Panc1 (cell line): ENCODE data around the gene ZNF526. TPM values are rescaled to one million over a fixed set of nuclear protein-coding genes. Genes with fewer than 3 reads are reported as not detected.
A peak's percentile ranks its signal among the peaks of the same experiment; 100 is the strongest.

ENCODE experiments used
- ATAC-seq: fragments of 200-7000 bp; cut with Tn5 transposase; 2 replicates; pipeline ENCODE4 v1.9.1; 2020; ENCODE audit warnings: mild to moderate bottlenecking, moderate library complexity
- BruUV-seq: library from RNA; stranded (reverse); fragments of 400-500 nt; replicated peaks from 2 replicates; lab custom pipeline; 2021; lab: Mats Ljungman, UMichigan
- CTCF ChIA-PET: fragments of 300-600 bp; sonication (Branson Sonifier 250); formaldehyde crosslinking; loops from one replicate; lab custom pipeline; 2022; ENCODE audit warnings: antibody characterized with exemption; lab: Charles Lee
- POLR2A ChIA-PET: fragments of 300-600 bp; sonication (Branson Sonifier 250); formaldehyde crosslinking; loops from one replicate; lab custom pipeline; 2022; ENCODE audit warnings: antibody characterized with exemption; lab: Charles Lee
- DNase-seq: peaks from one replicate; pipeline ENCODE4 v3.0.0-alpha.2; 2010; ENCODE audit warnings: low read depth, low spot score
- H3K27ac ChIP-seq: 2 replicates; pipeline ENCODE4 v1.5.1; 2011; ENCODE audit warnings: mild to moderate bottlenecking, low read length, inconsistent platforms
- H3K27me3 ChIP-seq: fragments of 200-500 bp; sonication (Bioruptor generic); 2 replicates; pipeline ENCODE4 v1.6.0; 2014; ENCODE audit warnings: low read length, inconsistent platforms; ENCODE audit not compliant: control insufficient read depth, insufficient read depth
- H3K36me3 ChIP-seq: fragments of 200-500 bp; sonication (Bioruptor generic); 2 replicates; pipeline ENCODE4 v1.5.1; 2014; ENCODE audit warnings: inconsistent platforms, mild to moderate bottlenecking, low read length, moderate library complexity; ENCODE audit not compliant: control insufficient read depth, insufficient read depth
- H3K4me1 ChIP-seq: 2 replicates; pipeline ENCODE4 v1.5.1; 2011; ENCODE audit warnings: inconsistent platforms, mild to moderate bottlenecking, low read length, moderate library complexity; ENCODE audit not compliant: control insufficient read depth, insufficient read depth
- H3K4me3 ChIP-seq, 2 experiments: 2 replicates each; pipeline ENCODE4 v1.5.1; 2011 to 2012; ENCODE audit warnings: low read depth in 2 of 2, low read length in 2 of 2, mild to moderate bottlenecking in 2 of 2, inconsistent platforms in 1 of 2, moderate library complexity in 1 of 2
- H3K9me3 ChIP-seq: fragments of 200-500 bp; sonication (Bioruptor generic); 2 replicates; pipeline ENCODE4 v1.5.1; 2014; ENCODE audit warnings: low read depth, mild to moderate bottlenecking, inconsistent platforms, low read length, moderate library complexity; ENCODE audit not compliant: control insufficient read depth, insufficient read depth
- POLR2AphosphoS5 ChIP-seq: IDR thresholded peaks from 2 replicates; pipeline ENCODE4 v1.6.1; 2012; ENCODE audit warnings: mild to moderate bottlenecking, low read depth, low read length, moderate library complexity
- SIN3A ChIP-seq: IDR thresholded peaks from 2 replicates; pipeline ENCODE4 v1.6.1; 2012; ENCODE audit warnings: low read depth, mild to moderate bottlenecking, low read length, moderate library complexity, borderline replicate concordance; ENCODE audit not compliant: insufficient read depth
- TCF7L2 ChIP-seq: IDR thresholded peaks from 2 replicates; pipeline ENCODE4 v1.6.1; 2011; ENCODE audit warnings: mild to moderate bottlenecking, low read depth, low read length, inconsistent platforms
- in situ Hi-C: cut with HindIII; loops from 2 replicates; pipeline ENCODE4 v1.10.0; 2016; ENCODE audit warnings: low sequenced_read_pairs, low pct_unique_long_range_greater_than_20kb
- intact Hi-C: fragments of 100-400 bp; cut with micrococcal nuclease; formaldehyde crosslinking; loops from one replicate; pipeline ENCODE4 v1.10.0; 2022; ENCODE audit not compliant: unreplicated experiment
- total RNA-seq: library from RNA; stranded (reverse); gene quantifications from one replicate; pipeline ENCODE4 v1.2.1, GENCODE V29; 2021; ENCODE audit not compliant: unreplicated experiment
- TF ChIP-seq, protein P1 (sequence below): fragments of 450-650 bp; IDR thresholded peaks from 2 replicates; pipeline ENCODE4 v1.5.1; 2017; ENCODE audit warnings: mild to moderate bottlenecking
- TF ChIP-seq, protein P2 (sequence below), 2 experiments: IDR thresholded peaks; 2 replicates each; pipeline ENCODE4 v1.6.1; 2011 to 2012; ENCODE audit warnings: low read depth in 2 of 2, control low read depth in 1 of 2, low read length in 1 of 2, mild to moderate bottlenecking in 1 of 2, moderate library complexity in 1 of 2; ENCODE audit not compliant: insufficient read depth in 1 of 2

ZNF526 gene
- total RNA-seq, 1 experiment from 2014 or later: 10.5 TPM

DNA sequence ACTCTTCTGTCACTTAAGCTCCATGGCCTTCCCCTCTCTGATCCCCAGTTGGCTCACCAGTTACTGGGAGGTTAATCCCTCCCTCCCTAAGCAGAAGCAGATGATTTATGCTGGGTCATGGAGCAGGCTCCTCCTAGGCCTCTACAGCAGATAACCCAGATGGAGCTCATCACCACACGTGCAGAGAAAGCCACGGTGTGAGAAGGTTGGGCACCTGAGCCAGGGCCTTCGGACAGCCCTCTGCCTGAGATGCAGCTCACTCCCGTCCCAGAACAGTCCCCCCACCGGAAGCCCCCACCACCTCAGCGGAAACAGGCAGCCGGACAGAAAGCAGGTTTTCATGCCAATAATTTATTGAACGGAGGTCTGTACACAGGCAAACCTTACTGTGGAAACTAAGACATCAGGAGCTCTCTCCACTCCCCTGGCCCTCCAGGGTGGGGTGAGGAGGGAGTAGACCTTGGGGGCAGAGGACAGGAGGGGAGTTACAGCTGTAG is 9.8 kb downstream of the ZNF526 start:
- no peaks in the 10 kb centered on the region for H3K27me3 ChIP-seq
- H3K9me3 ChIP-seq: no peaks in the 10 kb centered on the region
- BruUV-seq: no TSS peak
- peaks cover 8% of the 10 kb centered on the region; the same call in 1 of the 2 replicates for H3K4me1 ChIP-seq
- TF ChIP-seq, protein P1, sequence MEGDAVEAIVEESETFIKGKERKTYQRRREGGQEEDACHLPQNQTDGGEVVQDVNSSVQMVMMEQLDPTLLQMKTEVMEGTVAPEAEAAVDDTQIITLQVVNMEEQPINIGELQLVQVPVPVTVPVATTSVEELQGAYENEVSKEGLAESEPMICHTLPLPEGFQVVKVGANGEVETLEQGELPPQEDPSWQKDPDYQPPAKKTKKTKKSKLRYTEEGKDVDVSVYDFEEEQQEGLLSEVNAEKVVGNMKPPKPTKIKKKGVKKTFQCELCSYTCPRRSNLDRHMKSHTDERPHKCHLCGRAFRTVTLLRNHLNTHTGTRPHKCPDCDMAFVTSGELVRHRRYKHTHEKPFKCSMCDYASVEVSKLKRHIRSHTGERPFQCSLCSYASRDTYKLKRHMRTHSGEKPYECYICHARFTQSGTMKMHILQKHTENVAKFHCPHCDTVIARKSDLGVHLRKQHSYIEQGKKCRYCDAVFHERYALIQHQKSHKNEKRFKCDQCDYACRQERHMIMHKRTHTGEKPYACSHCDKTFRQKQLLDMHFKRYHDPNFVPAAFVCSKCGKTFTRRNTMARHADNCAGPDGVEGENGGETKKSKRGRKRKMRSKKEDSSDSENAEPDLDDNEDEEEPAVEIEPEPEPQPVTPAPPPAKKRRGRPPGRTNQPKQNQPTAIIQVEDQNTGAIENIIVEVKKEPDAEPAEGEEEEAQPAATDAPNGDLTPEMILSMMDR: no peak
- peak; percentile 18; the same call in 1 of the 2 replicates for TF ChIP-seq POLR2AphosphoS5
- DNase-seq (no peak), ATAC-seq (peak; percentile 52)
- in situ Hi-C loops (no loop called here), intact Hi-C loops (no loop called here)
- H3K36me3 ChIP-seq: 0 out of 2 replicates have a peak, but pooled peaks cover 2% of the 10 kb centered on the region
- no peak overlapping the region for H3K27ac ChIP-seq
- H3K4me3 ChIP-seq: no peak overlapping the region
- POLR2A ChIA-PET: interaction anchor here (1.1 kb wide), 1 partner anchor 22 kb away, joined by 3 read pairs; no protein-coding TSS in a partner anchor
- CTCF ChIA-PET: interaction anchor here (1.0 kb wide), 1 partner anchor 109 kb away, joined by 3 read pairs; no protein-coding TSS in a partner anchor

DNA sequence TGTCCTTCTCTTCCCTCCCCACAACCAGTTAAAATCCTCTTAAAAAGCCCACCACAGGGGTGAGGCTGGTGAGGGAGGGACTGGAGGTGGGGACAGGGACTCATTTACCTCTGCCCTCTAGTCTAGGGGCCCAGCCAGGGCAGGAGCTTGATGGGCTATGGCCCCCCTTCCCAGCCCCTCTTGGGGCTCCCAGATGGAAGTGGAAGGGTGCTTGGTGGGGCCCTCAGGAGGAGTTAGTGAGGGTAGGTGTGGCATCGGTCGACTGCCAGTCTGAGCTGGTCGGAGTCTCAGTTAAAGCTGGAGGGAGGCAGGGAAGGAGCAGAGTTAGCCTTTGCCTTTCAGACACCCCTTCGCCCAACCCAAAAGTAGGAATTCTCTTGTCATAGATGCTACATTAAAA is 10.5 kb downstream of the ZNF526 start:
- Histone ChIP-seq H3K36me3 (0 out of 2 replicates have a peak, but pooled peaks cover 2% of the 10 kb centered on the region), H3K27ac (no peak overlapping the region), H3K4me3 (no peak overlapping the region), H3K27me3 (no peaks in the 10 kb centered on the region), H3K9me3 (no peaks in the 10 kb centered on the region), H3K4me1 (peaks cover 8% of the 10 kb centered on the region; the same call in 1 of the 2 replicates)
- CTCF ChIA-PET: no interaction called here
- no peak for DNase-seq
- in situ Hi-C loops: no loop called here
- no peak for TF ChIP-seq TCF7L2
- TF ChIP-seq POLR2AphosphoS5: no peak
- TF ChIP-seq, protein P2, sequence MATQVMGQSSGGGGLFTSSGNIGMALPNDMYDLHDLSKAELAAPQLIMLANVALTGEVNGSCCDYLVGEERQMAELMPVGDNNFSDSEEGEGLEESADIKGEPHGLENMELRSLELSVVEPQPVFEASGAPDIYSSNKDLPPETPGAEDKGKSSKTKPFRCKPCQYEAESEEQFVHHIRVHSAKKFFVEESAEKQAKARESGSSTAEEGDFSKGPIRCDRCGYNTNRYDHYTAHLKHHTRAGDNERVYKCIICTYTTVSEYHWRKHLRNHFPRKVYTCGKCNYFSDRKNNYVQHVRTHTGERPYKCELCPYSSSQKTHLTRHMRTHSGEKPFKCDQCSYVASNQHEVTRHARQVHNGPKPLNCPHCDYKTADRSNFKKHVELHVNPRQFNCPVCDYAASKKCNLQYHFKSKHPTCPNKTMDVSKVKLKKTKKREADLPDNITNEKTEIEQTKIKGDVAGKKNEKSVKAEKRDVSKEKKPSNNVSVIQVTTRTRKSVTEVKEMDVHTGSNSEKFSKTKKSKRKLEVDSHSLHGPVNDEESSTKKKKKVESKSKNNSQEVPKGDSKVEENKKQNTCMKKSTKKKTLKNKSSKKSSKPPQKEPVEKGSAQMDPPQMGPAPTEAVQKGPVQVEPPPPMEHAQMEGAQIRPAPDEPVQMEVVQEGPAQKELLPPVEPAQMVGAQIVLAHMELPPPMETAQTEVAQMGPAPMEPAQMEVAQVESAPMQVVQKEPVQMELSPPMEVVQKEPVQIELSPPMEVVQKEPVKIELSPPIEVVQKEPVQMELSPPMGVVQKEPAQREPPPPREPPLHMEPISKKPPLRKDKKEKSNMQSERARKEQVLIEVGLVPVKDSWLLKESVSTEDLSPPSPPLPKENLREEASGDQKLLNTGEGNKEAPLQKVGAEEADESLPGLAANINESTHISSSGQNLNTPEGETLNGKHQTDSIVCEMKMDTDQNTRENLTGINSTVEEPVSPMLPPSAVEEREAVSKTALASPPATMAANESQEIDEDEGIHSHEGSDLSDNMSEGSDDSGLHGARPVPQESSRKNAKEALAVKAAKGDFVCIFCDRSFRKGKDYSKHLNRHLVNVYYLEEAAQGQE (IDR thresholded peaks at IDR 0.05; ENCODE audit: insufficient read depth in 1 of 2, low read depth in 2 of 2, low read length in 1 of 2): no peak
- no peak for TF ChIP-seq SIN3A
- TF ChIP-seq, protein P1: no peak
- BruUV-seq: no TSS peak
- 0 out of 2 replicates have a peak, but pooled peaks have one; percentile 37 for ATAC-seq
- POLR2A ChIA-PET: interaction anchor here (1.1 kb wide), 1 partner anchor 23 kb away, joined by 3 read pairs; no protein-coding TSS in a partner anchor
- intact Hi-C loops: no loop called here
